HK-2 (cell line): ENCODE measurements around the gene USP12.
A peak's percentile ranks its signal among the peaks of the same experiment; 100 is the strongest.

ENCODE experiments used
- DNase-seq: peaks from one replicate; pipeline ENCODE4 v3.0.0-alpha.2; 2018; ENCODE audit not compliant: unreplicated experiment

Gene USP12

DNA sequence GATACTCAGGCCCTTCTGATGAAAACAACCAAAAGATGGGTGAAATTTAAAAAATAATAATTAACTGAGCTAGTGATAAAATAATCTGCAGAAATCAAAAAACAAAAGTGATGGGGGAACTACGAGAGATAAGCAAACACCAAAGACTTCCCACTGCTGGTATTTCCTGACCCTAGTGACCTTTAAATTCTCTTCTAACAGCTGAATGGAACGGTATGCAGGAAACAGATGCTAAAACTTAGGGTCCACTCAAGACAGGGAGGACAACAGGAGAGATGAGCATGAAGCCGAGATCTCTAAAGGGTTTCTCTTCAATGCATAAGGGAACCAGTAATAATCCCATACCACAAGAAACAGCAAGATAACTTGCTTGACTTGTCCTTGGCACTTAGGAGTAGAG lies 50.8 kb downstream of the USP12 start:
- no peak for DNase-seq

DNA sequence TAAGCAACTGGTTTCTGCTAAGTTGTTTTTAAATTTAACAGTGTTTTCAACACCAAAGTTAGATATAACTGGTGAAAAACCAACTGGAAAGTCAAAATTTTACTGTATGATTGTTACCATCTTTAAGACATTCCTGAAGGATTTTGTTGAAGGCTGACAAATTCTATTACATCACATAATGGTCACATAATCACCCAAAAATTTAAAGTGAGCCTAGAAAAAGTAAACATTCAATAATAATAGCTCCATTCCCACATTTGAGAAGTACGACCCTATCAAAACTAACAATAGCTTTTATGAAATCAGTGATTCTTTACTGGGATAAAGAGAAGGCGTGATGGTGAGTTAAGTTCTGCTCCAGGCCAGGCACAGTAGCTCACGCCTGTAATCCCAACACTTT lies 51.6 kb downstream of the USP12 start:
- DNase-seq: no peak

DNA sequence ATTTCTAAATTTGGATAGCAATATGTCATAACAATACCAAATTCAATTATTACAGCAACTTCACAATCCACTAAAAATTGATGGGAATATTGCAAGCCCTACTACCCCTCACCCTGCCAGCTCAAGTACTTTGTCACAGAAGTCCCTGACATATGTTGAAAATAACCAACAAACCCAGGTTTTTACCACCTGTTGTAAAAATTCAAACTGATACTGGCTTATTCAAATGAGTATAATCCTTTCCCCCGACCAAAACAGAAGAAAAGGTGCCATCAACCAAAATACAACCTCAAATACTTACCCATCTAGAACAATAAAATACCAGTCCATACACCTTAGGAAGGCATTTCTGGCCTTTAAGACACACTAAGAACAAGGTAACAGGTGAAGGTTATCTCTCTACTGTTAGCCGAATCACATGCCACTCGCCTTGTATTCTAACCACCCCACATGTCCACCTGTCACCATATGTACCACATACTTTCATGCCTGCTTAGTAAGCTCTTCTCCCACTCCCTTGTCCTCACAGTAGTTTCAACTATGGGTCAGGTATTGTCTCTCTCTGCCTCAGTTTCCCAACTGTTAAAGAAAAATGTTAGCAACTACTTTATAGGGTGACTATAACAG lies 53.1 kb downstream of the USP12 start:
- no peak for DNase-seq

DNA sequence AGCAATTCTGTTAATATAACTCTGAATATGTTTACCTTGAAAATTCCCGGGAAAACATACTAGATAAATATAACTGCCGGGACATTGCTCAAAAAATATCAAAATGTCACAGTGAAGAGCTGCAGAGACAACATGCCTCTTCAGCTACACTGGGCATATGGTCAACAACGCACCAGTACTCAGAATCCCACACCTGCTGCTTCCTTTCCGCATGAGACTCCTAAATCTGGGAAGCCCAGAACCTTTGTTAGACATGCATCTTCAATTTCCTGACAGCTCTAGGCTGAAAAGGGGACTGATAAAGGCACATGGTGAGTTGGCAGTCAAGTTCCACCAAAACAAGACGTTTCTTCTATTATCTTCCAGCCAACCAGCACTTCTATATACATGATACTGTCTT lies 53.7 kb downstream of the USP12 start:
- DNase-seq: no peak

DNA sequence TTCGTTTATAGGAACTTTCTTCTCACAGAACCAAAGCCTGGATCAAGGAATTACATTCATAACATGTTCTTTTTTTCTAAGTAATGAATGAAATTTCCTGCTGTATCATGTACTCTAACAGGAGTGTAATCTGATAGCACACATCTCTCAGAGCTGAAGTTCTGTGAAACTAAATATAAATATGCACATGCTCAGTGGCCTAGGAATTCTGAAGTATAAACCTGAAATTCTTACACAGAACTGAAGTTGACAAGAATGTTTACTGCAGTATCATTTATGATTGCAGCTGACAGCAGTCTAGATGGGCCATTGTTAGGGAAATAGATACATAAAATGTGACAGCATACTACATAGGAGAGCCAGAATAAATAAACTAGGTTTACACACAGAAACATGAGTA lies 54.5 kb downstream of the USP12 start:
- no peak for DNase-seq

DNA sequence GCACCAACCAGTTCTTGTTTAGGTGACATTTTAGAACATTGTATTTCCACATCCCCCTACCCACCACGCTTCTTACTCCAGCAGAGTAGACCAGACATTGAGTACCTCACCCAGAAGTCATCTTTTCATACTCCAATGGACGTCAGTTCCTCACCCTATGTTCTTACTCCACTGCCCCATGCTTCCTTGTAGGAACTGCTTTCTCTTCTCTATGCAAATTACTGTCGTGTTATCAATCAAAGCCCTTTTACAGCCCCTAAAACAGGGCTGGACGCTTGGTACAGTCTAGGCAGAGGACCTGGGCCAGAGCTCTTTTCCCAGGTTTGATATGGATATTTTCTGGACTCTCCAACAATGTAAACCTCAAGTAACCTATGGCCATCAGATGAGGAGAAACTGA lies 58.2 kb downstream of the USP12 start:
- DNase-seq: no peak

DNA sequence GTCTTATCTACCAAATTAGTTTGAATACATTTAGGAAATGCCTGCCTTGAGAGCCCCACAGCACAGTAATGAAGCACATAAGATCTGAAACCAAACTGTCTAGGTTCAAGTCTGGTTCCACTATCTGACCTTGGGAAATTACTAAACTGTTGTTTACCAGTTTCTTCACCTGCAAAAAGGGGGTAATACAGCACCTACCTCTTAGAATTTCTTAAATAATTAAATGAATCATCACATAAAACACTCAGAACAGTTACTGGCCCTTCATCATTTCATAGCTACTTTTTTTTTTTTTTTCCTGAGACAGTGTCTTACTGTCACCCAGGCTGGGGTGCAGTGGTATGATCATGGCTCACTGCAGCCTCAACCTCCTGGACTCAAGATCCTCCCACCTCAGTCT lies 59.6 kb downstream of the USP12 start:
- no peak for DNase-seq

DNA sequence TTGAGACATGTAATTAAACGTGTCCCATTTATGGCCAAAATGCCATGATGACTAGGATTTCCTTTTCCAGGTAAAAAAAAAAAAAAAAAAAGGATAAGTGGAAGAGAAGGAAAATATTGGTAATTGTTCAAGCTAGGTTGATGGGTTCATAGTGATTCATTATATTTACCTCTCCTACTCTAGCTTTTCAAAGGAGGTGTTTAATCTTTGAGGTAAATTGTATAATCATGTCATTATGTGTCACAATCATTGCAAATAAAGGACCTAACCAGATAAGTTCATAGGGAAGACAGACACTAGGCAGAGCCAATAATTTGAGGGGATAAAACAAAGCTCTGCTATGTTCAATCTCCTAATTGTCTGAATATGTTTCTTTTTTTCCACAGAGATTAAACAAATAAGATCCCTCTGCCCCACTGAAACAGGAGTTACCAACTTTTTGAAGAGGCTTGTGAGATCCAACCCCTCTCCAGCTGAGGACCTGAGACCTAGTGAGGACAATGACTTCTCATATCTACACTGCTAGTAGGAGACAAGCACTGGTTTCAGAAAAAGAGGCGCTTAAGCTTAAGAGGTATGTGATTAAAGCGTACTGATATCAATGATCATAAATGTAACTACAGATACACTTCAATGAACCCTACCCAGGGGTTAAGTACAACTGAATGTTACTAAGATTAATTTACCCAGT lies 61.4 kb downstream of the USP12 start:
- DNase-seq: no peak

DNA sequence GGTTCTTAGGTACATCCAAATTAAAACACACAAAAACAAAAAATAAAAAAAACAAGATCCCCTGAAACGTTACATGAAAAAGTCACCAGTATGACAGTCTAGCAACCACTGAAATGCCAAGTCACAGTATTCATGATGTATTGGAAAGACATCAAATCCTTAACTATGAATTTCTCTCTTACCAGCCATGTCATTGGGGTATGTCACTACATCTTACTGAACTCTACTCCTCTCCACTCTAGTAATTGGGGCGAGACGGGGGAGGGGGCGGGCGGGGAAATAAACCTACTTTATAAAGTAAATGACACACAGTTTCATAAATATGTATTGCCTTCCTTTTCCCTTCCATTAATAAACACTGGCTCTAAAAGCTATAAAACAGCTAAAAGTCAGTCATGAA lies 65.5 kb downstream of the USP12 start:
- no peak for DNase-seq

DNA sequence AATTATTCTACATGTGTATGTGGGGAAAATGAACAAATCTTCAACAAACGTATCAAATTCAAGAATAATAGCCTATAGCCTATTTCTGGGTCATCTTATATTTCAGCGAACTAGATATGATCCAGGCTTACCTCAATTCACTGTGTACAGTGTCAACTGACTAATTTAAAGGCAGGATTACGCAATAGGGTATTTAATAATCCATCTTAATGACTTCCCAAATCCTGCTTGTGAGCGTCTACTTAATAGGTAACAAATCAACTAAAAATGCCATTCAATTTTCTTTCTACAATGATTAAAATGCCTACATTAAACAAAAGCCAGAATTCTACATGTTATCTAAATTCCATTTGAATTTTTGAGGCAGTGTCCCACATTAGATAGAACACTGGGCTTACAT lies 67.0 kb downstream of the USP12 start:
- no peak for DNase-seq

DNA sequence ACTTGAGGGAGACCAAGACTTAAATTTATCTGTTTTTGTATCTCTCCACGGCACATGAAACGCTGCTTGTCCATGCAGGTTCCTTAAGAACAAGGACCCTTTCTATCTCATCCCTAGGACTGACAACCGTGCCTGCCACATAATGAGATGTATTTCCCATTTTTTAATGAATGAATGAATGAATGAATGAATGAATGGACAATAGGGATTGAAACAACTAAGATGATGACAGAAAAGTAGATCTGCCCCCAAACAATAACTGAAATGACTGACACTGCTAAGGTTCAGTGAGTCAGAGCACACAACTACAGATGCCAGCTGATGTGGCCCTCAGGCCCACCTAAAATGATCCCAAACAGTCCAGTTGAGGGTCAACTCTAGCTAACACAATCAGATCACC lies 69.8 kb downstream of the USP12 start:
- no peak for DNase-seq

DNA sequence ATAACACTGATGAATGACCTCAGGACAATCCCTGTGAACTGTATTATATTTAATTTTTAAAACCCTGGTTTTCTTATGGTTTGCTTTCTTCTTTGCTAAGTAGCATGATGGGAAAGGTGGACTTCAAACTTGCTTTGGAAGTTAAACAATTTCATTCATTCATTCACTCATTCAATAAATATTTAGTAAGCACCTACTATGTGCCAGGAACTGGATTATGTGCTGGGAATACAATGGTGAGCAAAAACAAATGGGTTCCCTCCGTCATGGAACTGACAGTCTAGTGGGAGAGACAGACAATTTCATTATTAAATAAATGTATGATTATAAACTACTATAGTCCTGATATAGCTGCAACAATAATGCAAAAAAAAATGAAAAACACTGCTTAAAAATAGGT lies 70.3 kb downstream of the USP12 start:
- DNase-seq: no peak

DNA sequence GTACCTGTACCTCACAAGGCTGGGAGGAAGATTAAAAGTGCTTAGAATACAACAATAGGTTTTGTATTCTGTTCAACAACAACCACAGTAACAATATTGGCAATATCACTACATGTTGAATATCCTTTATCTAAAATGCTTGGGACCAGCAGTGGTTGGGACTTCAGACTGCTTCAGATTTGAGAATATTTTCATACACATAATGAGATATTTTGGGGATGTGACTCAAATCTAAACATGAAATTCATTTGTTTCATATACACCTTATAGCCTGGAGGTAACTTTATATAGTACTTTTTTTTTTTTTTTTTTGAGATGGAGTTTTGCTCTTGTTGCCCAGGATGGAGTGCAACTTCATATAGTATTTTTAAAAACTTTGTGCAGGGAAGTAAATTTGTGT lies 73.9 kb downstream of the USP12 start:
- DNase-seq: no peak

DNA sequence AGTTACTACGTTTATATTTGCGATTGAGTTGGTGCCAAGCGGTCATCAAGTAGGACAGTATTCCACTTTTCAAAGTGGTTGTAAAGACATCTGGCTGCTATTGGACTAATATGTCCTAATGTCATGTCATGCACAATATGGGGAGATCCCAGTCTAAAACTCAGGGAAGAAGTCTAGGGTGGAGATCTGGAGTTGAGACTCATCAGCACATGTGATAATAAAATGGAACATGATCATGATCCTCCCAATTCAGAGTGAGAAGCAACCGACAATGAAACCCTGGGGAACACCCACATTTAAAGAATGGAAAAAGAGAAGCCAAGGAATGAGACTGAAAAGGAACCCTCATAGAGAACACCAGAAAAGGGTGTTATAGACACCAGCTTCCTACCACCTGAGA lies 80.2 kb downstream of the USP12 start:
- no peak for DNase-seq

DNA sequence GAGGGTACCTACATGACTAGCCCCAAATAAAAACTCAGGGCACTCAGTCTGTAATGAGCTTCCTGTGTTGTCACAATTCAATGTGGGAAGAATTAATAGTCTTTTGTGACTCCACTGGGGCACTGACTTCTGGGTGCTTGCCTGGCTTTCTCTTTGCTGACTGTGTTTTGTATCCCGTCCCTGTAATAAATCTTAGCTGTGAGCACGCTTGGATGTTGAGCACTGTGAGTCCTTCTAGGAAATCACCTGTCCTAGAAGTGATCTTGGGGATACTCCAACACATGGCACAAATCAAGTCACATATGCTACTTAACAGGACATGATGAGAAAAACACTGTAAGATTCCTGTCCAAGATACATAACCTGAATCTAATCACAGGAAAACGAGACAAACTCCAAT lies 83.0 kb downstream of the USP12 start:
- no peak for DNase-seq

DNA sequence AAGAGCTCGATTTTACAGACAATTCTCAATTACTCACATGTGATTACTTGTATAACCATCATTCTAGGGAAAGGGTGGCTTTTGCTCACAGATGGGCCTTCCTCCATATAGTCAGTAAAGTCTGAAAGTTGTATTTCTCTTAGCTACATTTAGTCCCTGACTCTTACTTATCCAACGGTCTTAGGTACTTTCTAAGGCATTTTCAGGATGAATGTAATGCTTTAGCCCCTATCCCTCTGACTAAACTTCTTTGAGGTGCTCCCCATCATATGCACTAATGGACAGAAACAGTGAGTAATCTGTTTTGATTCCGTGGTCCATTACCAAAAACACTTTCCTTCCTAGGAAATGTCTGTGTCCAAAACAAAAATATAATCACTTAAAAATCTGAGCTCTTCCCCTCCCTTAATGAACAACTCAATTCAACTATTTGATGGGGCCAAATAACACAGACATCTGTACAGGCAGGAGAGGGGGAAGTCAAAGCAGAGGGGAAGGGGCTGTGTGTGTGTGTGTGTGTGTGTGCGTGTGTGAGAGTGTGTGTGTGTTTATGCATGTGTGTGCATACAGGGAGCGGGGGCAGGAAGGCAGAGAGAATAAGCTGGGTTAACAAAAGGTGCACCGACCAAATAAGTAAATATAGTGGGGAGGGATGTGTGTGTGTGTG lies 84.9 kb downstream of the USP12 start:
- no peak for DNase-seq

DNA sequence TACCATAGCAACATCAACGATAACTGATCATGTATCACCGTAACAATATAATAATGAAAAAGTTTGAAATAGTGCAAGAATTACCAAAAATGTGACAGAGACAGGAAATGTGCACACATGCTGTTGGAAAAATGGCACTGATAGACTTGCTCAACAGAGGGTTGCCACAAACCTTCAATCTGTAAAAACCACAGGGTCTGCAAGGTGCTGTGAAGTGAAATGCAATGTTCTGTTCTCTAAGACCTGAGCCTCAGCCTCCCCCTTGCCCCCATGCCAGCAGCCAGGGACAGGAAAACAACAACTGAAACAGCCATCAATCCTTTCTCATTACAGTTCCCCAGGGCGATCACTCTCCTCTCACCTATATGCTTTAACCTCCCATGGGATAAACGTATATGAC lies 88.4 kb downstream of the USP12 start:
- no peak for DNase-seq

DNA sequence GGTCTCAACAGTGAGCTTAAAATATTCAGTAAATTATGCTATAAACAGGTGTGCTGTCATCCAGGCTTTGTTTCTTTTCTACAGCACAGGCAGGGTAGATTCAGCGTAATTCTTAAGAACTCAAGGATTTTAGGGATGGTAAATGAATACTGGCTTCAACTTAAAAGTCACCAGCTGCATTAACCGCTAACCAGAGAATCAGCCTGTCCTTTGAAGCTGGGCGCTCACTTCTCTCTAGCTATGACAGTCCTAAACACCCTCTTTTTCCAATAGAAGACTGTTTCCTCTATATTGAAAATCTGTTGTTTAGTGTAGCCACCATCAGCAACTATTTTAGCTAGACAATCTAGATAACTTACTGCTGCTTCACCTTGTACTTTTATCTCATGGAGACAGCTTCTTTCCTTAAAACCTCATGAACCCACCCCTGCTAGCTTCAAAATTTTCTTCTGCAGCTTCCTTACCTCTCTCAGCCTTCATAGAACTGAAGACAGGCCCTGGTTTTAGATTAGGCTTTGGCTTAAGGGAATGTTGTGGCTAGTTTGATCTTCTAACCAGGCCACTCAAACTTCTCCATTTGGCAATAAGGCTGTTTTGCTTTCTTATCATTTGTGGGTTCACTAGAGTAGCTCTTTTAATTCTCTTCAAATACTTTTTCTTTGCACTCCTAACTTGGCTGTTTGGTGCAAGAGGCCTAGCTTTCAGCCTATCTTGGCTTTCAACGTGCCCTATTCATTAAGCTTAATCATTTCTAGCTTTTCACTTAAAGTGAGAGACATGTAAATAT lies 89.5 kb downstream of the USP12 start:
- no peak for DNase-seq

DNA sequence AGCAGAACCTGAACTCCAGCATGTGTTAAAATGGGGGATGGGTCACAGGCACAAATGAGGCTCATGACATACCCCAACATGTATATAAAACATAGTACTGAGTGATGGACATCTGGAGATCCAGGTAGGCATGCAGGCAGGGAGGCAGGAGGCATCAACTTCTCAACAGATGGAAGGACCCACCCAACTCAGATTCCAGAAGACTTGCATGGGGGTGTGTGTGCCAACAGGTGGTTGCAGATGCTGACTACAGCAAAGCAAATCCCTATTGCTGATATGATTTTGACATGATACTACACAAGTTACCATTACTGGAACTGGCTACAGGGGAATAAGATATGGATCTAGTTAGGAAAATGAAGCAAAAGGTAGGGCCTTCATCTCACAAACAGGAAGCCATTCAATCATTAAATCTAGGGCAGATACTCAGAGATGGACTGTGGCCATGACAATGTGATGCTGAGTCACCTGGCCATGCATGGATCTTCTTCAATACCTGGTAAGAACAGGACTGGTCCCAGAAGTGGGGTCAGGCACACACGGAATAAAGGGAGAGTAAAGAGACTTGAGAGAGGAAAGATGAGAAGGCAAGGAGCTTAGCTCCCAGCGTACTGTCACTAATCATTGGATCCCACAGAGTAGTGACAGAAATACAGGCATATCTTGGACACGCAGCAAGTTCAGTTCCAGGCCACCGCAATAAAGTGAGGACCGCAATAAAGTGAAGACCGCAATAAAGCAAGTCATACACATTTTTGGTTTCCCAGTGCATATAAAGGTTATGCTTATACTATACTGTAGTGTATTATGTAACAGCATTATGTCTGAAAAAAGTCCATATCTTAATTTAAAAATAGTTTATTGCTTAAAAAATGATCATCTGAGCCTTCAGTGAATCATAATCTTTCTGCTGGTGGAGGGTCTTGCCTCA lies 91.3 kb downstream of the USP12 start:
- no peak for DNase-seq

DNA sequence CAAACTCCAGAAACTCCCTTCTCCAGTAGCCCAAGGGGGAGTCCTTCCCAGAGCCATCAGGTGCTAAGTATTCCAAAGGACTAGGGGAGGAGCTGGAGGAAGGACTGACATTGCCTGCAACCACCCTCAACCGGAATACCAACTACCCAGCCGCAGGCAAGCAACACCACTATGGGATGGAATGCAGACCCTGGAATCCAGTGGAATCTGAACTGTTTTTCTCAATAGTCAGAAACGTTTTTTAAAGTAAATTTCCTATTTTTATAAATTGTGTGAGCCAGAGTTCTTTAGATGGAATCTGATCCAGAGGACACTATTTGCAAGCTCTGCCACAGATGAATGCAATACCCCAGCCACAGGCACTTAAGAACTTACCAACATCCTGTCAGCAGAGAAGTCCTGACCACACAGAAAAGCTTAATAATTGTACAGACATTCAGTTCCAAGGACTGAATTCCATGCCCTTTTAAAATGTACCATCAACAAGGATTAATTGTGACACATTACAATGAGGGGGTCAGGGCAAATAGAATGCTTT lies 92.1 kb downstream of the USP12 start:
- peak; percentile 34 for DNase-seq

DNA sequence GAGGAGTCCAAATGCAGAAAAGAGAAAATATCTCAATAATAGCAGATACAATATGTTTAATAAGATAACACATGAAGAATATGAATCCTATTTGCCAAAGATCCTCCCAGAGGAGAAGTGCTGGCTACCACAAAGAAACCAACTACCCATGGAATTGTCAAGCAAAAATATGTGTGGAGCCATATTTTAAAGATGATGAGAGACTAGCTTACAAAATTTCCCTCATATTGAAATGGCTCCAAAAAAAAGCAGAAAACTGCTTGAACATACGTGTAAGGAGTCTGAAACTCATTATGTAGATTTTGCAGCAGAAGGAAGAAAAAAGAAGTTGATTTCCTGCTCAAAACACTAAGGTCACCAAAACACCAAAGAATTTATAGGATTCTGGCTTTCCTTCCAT lies 94.2 kb downstream of the USP12 start:
- DNase-seq: no peak
